NCI-H2081 treated with DMSO at 0.1 percent for 48 hours (cell line): ENCODE measurements around the gene DNAJA1.

Source experiments
- DNase-seq: peaks from one replicate; lab custom pipeline; 2025; lab: John Stamatoyannopoulos, UW

The DNAJA1 gene

DNA sequence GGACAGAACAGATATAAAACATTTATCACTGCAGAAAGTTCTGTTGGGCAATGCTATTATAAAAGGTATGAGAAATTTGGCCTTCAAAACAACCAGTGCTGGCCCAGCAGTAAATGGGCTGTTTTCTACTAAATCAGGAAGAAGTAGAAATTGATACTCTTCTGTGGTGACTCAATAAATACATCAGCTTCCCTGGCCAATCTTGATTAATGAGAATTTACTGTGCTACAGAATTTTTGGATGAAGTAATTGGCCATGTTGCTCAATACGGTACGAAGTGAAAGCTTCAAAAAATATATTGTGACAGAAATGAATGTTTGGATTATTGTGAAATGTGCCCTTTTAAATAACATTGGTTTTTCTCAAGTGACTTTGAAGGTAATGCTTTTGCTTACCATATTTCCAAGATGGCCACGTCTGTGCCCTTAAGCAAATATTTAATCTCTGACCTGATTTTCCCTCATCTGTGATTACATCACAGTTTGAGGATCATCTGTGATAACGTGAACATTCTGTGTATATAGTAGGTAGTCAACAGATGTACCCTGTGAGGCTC lies 4.2 kb downstream of the DNAJA1 start:
- no peak for DNase-seq

DNA sequence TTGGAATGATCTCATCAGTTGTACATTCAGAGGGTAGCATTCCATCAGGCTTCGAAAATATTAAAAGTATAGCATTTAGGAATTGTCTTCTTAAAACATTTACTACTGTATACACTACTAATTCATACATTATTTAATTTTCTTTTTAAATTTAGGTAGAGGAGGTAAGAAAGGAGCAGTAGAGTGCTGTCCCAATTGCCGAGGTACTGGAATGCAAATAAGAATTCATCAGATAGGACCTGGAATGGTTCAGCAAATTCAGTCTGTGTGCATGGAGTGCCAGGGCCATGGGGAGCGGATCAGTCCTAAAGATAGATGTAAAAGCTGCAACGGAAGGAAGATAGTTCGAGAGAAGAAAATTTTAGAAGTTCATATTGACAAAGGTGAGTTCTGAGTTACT lies 5.2 kb downstream of the DNAJA1 start:
- no peak for DNase-seq

DNA sequence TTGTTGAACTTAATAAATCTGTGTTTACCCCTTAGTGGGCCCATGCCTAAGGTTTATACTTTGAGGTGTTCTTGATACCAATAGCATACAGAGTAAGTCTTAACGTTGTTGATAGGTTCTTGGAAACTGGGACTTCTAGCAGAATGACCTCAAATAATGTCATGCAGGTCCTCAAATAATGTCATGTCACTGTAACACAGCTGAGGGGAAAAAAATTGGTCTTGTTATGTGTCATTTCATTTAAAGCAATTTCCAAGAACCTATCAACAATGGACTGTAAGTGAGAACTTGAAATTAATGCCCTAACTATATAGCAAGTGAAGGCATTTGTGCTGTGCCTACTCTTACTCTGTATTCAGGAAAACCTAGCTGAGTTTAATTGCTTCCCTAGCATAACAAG lies 7.2 kb downstream of the DNAJA1 start:
- no peak for DNase-seq

DNA sequence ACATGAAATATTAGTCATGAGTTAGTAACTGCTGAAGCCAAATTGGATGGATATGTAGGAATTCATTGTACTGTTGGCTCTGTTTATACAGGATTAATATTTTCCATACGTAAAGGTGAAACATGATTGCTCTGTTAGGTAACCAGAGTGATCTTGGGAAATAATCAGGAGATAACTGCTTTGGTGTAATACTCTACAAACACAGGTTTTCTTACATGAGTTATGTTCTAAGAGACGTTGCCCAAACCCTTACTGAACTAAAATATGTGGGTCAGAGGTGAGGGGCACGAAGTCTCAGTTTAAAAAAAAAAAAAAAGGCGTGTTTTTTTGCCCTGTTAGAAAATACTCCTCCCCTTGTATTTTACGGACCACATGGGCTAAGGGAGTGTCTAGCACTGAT lies 7.8 kb downstream of the DNAJA1 start:
- DNase-seq = no peak

DNA sequence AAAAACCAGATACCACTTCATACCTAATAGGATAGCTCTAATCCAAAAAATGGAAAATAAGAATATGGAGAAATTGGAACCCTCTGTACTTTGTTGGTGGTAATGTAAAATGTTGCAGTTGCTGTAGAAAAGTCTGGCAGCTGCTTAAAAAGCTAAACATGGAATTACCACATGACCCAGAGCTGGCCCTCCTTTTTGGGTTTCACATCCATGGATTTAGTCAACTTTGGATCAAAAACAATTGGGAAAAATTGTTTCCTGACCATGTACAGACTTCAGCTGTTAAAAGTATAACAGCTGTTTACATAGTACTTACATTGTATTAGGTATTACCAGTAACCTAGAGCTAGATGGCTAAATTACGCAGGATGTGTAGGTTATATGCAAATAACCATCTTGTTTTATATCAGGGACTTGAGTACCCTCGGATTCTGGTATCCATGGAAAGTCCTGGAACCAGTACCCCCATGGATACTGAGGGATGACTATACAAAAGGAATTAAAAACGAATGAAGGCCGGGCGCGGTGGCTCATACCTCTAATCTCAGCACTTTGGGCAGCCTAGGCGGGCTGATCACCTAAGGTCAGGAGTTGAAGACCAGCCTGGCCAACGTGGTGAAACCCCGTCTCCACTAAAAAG lies 15.8 kb downstream of the DNAJA1 start:
- DNase-seq = no peak

DNA sequence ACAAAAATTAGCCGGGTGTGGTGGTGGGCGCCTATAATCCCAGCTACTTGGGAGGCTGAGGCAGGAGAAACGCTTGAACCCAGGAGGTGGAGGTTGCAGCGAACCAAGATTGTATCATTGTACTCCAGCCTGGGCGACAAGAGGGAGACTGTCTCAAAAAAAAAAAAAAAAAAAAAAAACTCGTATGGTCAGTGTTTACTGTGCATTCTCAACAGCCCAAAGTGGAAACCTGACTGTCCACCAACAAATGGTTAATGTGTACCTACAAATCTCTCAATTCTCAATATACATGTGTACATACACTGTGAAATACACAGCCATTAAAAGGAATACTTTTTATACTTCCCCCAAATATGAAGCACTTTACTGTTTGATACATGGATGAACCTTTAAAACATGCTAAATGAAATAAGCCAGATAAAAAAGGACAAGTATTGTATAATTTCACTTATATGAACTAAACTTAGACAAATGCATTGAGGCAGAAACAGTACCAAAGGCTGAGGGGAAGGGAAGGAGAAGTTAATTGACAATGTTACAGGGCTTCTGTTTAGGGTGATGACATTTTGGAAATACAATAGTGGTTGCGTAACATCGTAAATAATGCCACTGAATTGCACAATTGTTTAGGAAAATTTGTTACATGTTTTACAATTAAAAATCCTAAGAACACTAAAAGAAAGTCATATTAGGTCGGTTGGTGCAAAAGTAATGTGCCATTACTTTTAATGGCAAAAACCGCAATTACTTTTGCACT lies 16.5 kb downstream of the DNAJA1 start:
- DNase-seq = no peak

DNA sequence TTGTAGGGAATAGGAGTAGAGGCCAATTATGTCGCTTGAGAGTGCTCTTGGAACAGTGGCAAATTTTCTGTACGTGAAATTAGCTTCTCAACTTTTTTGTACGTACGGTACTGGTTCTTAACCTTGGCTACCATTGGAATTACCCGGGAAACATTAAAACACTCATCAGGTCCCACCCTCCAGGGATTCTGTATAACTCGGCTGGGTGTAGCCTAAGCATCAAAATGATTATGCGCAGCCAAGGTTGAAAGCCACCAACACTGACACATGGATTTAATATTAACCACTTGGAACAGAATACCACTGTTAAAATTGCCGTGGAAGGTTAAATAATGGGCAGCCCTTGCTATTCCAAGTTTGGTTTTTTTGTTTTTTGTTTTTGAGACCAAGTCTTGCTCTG lies 17.4 kb downstream of the DNAJA1 start:
- no peak for DNase-seq

DNA sequence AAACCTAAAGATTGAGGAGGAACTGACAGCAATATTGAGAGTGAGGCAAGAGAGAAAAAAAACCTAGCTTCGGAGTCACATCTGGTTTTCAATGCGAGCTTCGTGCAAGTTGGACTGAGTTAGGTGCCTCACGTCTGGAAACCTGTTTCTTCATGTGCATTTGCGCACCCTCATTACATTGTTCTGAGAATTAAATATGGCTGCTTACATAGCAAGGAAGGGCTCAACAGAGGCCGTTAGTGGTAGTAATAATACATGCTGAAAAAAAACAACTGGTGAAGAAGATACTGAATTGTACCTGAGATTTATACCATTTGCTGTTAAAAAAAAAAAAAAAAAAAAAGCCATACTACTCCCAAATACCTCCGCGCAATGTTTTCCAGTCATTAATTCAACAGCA lies 18.6 kb downstream of the DNAJA1 start:
- no peak for DNase-seq

DNA sequence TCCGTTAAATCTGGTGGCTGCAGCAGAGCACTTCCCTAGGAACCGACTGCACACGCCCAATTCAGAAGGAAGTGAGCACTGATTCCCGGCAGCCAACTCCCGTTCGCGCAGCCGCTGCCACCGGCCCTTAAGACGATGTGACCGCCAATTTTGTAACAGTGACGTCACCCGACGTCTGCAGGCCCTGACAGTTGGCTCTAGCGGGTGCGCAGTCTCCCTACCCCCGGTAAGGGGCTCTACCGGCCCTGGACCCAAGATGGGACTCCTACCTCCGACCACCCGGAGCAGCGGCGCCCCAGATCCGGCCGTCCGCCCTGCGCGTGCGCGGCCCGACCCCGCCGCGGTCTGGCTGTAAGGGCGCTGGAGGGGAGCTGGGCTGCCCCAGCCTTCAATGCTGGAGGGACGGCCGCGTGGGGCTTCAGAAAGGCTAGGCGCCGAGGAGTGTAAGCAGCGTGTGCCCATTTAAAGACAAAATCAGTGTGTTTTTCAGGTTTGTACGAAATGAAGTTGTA lies 19.1 kb downstream of the DNAJA1 start:
- peak; percentile 81 for DNase-seq

DNA sequence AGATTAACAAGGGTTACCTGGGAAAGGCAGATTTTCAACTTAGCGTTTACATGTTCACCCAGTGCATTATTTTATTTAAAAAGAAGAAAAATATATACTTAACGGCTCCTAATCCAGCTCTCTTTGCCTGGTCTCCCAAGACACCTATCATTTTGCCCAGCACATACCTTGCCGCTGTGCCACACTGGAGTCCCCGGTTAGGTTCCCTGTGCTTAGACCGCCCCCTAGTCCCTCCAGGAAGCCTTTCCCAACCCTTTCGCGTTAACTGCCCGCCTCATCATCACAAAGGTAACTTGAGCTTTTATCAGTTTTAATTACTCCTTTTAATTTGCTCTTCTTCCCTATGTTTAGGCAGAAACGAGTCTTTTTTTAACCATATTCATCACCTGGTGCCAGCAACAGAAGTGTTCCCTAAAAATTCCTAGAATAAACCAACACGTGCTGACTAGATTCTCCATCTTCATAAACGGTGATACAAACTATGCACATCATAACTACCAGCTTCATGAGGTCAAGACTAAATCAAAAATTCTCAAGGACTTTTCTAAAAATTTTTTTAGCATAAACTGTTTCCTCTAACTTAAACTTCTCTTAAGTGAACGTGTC lies 19.7 kb downstream of the DNAJA1 start:
- DNase-seq = peak; percentile 23

DNA sequence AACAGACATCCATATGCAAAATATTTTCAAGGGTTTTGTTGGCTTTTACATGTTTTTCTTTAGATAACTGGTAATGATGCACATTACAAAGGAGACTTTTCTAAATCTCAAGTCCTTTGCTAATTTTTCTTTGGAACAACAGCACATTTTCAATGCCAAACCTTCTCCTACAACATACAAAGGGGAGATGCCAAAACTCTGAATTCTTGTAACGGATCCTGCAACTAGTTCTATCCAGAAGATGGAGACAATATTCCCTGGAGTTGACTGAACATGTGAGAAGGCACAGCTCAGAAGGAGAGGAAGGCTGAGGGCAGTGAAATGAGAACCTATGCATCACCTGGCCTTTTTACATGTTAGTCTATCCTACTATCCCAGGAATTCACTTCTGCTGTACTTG lies 21.0 kb downstream of the DNAJA1 start:
- DNase-seq = no peak

DNA sequence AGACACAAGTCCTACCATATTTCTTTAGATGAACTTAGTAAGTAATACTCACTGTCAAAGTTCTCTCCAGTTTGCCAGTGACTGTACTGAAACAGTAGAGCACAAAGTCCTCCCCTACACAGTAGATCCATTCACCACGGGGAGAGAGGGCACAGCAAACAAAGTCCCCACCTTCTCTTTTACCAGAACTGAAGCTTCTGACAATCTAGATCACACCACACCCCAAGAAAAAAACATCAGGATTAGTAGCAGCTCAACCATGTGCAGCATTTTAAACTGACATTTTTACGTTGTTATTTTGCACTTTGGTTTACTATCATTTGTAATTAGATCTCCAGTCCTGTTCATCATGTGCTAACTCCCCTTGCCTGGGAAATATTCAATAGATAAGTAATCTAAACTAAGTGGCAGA lies 23.0 kb downstream of the DNAJA1 start:
- DNase-seq = no peak

DNA sequence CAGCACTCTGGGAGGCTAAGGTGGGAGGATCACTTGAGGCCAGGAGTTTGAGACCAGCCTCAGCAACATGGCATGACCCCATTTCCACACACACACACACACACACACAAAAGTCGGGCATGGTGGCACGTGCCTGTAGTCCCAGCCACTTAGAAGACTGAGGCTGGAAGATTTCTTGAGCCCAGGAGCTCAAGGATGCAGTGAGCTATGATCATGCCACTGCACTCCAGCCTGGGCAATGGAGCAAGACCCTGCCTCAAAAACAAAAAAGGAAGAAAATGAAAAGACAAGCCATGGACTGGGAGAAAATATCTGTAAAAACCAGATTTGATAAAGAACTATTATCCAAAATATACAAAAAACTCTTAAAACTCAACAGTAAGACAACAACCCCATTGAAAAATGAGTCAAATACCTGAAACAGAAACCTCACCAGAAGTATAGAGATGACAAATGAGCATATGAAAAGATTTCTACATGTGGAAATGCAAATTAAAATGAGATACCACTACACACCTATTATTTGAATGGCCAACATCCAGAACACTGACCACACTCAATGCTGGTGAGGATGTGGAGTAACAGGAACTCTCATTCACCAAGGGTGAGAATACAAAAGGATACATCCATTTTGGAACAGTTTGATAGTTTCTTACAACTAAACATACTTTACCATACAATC lies 24.7 kb downstream of the DNAJA1 start:
- DNase-seq = no peak

DNA sequence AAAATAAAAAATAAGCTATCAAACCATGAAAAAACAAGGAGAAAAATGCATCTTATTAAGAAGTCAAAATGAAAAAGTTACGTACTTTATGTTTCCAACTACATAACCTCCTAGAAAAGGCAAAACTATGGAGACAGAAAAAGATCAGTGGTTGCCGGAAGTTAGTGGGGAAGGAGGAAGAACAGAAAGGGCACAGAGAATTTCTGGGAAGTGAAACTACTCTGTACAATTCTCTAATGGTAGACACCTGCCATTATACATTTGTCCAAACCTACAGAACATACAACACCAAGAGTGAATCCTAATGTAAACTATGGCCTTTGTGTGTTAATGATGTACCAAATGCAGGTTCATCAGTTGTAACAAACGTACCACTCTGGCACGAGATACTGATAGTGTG lies 26.1 kb downstream of the DNAJA1 start:
- DNase-seq = no peak

DNA sequence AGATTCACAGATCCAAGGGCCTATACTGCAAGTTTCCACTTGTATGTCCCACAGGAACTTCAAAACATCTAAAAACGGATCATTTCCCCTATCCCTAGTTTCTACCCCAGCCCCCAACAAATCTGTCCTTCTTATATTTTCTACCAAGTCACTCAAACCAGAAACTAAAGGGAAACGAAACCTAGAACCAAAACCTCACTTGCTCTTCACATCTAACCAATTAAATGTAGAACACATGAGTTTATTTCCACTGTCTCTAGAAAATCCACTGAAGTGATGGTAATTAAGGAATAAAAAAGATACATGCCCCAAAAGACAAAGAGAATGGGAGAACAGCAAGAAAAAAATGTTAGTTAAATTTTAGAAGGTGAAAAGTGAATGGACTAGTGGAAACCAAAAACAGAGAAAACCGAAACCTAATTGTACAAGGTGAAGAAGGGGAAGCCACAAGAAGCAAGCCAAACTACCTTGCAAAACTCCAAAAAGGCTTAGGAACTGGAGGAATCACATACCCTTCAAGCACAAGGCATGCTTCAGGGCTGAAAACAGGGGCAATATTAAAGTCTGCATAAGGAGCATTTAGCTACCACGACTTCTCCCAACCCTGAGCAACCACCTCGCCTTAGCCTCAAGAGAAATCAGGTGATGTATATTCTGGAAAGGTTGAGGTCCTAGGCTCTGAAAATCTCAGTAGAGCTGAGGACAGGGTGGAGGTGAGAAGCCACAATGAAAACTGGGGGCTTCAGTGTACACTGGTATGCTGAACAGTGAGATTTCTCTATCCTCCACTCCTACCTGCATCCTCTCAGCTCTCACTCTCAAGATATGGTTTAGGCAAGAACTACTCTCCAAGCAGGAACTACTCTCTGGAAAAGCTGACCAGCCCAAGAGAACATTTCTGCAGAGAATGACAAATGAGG lies 40.3 kb downstream of the DNAJA1 start:
- DNase-seq = no peak

DNA sequence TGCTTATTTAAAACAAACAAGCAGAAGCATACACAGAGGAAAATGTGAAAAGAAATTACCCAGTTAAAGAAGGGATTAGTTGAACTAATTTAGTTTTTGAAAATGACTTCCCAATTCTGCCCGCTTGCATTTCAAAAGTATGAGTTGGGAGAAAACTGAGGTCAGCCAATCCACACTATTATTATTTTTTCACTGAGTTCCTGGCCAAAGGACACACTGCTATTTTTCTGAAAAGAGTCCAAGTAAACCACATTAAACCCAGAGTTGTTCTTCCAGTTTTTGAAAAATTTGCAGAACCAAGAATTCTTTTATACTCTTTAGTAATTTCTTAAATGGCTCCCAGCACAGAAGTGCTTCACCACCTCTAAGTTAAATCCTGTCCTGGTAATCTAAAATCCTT lies 43.9 kb downstream of the DNAJA1 start:
- DNase-seq = no peak

DNA sequence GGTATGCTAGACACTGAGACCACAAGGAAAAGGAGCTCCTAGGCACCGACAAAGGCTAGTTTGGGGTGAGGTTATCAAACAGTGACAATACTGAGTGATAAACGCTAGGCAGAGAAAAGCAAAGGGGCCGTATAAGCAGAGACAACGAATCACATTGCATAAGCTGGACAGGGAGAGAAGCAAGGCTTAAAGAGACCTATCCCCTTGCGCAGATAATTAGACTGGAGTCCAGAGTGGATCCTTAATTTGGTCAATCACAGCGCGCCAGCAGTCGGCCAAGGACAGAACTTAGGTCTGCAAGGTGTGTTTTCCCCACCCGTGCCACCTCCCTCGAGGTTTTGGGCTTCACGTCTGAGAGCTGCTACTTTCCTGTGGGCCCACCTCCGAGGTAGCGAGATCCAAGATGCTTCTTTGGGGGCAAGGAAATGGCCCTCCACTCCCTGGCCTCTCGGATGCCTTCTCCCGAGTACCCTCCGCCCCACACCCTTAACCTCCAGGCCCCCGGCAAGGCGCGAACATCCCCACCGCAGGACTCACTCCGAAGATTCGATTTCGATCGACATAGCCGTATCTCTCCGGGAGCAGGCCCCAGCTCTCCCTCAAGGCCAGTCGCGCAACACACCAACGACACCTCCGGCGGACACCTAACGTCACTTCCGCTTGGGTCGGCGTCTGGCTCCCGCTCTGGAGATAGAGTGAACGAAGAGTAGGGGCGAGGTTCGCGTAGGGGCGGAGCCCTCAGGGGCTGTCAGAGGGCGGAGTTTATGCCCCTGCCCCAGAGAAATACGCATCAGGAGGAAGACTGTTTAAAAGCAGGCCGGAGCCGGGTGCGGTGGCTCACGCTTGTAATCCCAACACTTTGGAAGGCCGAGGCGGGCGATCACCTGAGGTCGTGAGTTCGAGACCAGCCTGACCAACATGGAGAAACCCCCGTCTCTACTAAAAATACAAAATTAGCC lies 51.3 kb downstream of the DNAJA1 start, which contains the start of gene SMU1:
SMU1 (minus strand) TSS at position 629 of the 959 bp plus-strand sequence; CDS start at position 563, 66 bp downstream.
- DNase-seq = peak; percentile 90

DNA sequence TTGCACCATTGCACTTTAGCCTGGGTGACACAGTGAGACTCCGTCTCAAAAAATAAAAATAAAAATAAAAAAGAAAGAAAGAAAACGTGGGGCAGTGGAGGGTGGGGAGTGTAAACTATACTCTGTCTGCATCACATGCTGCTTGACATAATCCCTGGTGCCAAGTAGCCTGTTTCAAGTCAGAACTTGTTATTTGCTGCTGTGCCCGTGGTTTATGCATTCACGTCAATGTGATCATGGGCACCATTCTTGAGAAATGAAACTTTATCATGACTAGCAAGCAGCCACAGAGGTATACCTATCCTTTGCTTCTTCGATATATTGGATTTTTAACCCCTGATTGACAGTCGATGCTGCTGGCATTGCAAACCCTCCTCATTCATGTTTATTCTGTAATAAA lies 55.5 kb downstream of the DNAJA1 start:
- no peak for DNase-seq

DNA sequence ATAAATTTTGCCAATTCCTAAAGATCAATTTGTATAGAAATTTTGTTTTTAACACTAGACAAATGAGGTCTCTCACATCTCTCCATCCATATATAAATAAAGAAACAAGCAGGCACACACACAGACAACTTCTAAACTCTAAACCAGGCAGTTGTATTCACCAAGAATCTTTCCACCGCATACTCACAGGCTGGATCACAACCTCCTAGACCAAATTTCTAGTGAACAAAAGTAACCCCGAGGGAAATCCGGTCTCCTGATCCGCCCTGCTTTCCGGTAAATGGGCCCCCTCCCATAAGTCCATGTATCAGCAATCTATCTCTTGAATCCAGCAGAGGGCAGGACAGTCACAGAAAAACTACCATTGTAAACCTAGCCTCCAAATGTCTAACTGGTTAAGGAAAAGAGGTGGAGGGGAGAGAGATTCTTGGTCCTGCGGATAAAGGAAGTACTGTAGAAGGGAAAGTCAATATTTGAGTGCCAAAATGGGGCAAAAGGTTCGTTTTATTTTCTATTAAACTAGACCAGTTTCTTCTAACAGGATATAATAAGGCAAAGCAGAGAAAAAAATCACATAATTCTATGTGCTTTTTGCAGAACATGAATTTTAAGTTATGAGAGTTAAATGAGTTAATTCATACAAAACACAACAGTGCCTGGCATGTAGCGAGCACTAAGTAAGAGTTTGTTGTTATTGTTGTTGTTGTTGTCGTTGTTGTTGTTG lies 56.2 kb downstream of the DNAJA1 start:
- DNase-seq = peak; percentile 92
